Heart left ventricle (tissue), 16 donors: ENCODE measurements around the gene AP4E1. TPM values are rescaled to one million over a fixed set of nuclear protein-coding genes. Genes with fewer than 3 reads are reported as not detected.
"Not testable (repeated sequence)": the region's sequence is repeated elsewhere in the genome, so short reads cannot be mapped to it uniquely, and the experiment has no call there.

Experiments used
- ATAC-seq, 4 donors: fragments of 200-7000 bp; cut with Tn5 transposase; one replicate each; pipeline ENCODE4 v1.9.1; 2020 to 2022; ENCODE audit warnings: moderate library complexity in 4 of 4, mild to moderate bottlenecking in 3 of 4, moderate number of reproducible peaks in 1 of 4
- DNase-seq, 5 donors: peaks; one replicate each; pipeline ENCODE4 v3.0.0-alpha.2; 2020
- H3K27ac ChIP-seq, 12 donors: fragments of 200-600 bp; sonication (generic) in 4 of 12; one replicate each; pipeline versions ENCODE4 v1.5.0 to v1.8.0; 2016 to 2022; ENCODE audit warnings: mild to moderate bottlenecking in 2 of 12
- H3K27me3 ChIP-seq, 9 donors: fragments of 200-600 bp; sonication (generic) in 2 of 9; one replicate each; pipeline versions ENCODE4 v1.5.1 to v1.8.0; 2016 to 2022; ENCODE audit warnings: mild to moderate bottlenecking in 3 of 9
- H3K36me3 ChIP-seq, 9 donors: fragments of 200-600 bp; sonication (generic) in 2 of 9; one replicate each; pipeline versions ENCODE4 v1.5.0 to v1.8.0; 2018 to 2022; ENCODE audit warnings: mild to moderate bottlenecking in 2 of 9
- H3K4me1 ChIP-seq, 12 donors: fragments of 200-600 bp; sonication (generic) in 4 of 12; one replicate each; pipeline versions ENCODE4 v1.5.0 to v1.8.0; 2016 to 2022; ENCODE audit warnings: mild to moderate bottlenecking in 3 of 12
- H3K4me3 ChIP-seq, 12 donors: fragments of 200-600 bp; sonication (generic) in 4 of 12; one replicate each; pipeline versions ENCODE4 v1.5.0 to v1.8.0; 2017 to 2022; ENCODE audit warnings: mild to moderate bottlenecking in 9 of 12, moderate library complexity in 4 of 12
- H3K9me3 ChIP-seq, 12 donors: fragments of 200-600 bp; sonication (generic) in 4 of 12; one replicate each; pipeline versions ENCODE4 v1.5.0 to v1.8.0; 2016 to 2022; ENCODE audit warnings: mild to moderate bottlenecking in 1 of 12
- POLR2A ChIP-seq, 2 donors: fragments of 450-650 bp; IDR thresholded peaks; one replicate each; pipeline ENCODE4 v1.6.1; 2017; ENCODE audit warnings: antibody characterized with exemption in 2 of 2, mild to moderate bottlenecking in 2 of 2, moderate library complexity in 2 of 2
- WGBS, 4 donors: extraction: QIAGEN DNeasy Blood & Tissue Kit in 2 of 4; methylation state at CpG; one replicate each; pipeline versions ENCODE4 v1.1.5 to v1.1.7; 2013 to 2018; 5-methylcytosine and 5-hydroxymethylcytosine counted together
- intact Hi-C, 10 donors: fragments of 100-400 bp; cut with DNase I; formaldehyde crosslinking; loops; one replicate each; pipeline versions ENCODE4 v1.11.1 to v1.14.2; 2022
- polyA plus RNA-seq, 2 donors: library from polyadenylated mRNA; stranded (reverse); fragments of 200-250 nt; gene quantifications; one replicate each; pipeline ENCODE4 v1.2.3, GENCODE V29; 2013
- total RNA-seq, 9 donors: library from RNA; depleted of rRNA in 2 of 9; stranded (reverse); fragments of >200 nt in 2 of 9; fragmentation: NEBNext Ultra II Directional in 3 of 9; extraction: Animal tissue kit (Norgen Biotek cat#: 25700) in 3 of 9; gene quantifications; one replicate each; pipeline versions ENCODE4 v1.1.0 to v1.2.4, GENCODE V29; 2016 to 2023
- TF ChIP-seq, protein P1 (sequence below), 12 donors: fragments of 200-600 bp; sonication (generic) in 4 of 12; IDR thresholded peaks; one replicate each; pipeline versions ENCODE4 v1.5.0 to v1.8.0; 2018 to 2022; ENCODE audit warnings: antibody characterized with exemption in 12 of 12, mild to moderate bottlenecking in 5 of 12
- donor health status: ischemic (EF 13 %, LVEDD 7.1; RV severe dilation, severe dysfunction).
- donor health status: healthy with polysubstance abuse.
- donor health status: DM: no; HTN: yes; CAD: no.
- donor health status: DM: no; HTN: no; CAD: no.
- donor health status: ischemic (EF 25% LVEDD 6.9; RV normal size, moderate dysfunction).
- donor health status: ischemic (EF 25% LVEDD 5.7; RV mildly dilated, moderate dysfunction).
- donor health status: healthy.
- donor health status: DM: yes; HTN: yes; CAD: no.
- donor health status: ischemic (EF 35%, LVEDD 5.7; RV mildly dilated, moderate dysfunction).
- donor health status: nonischemic (EF 11% LVEDD 7.7; RV severe dilation, severe dysfunction).
- donor health status: DM: yes; HTN: yes; CAD: no.
- donor health status: PGD.
- donor health status: ischemic (EF 29% LVEDD 5.4; RV normal size, mild dysfunction).
- donor health status: nonischemic (EF 23%, LVEDD 6.1; RV moderate dilation, normal function).

The AP4E1 gene
- total and polyA plus RNA-seq, 11 donors, result 2.2 to 12.0 (median 8.4) TPM

DNA sequence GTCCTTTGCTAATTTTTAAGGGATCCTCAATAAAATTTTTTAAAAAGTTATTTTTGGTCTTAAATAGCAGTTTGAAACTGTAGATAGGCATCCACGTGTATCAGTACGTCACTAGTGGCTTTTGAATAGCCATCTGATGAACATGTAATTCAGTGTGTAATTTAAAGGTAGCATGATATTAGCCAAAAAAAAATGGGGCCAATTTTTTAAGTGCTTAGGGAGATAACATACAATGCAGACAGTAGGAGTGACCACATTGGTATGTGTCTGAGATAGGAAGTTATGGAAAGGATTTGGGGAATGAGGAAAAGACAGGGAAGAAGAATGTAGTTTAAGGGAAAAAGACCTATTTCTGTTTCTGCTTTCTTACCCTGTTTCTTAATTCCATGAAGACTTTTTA lies 2.5 kb downstream of the AP4E1 start:
- no peaks in the 10 kb centered on the region for H3K27me3 ChIP-seq
- no peaks in the 10 kb centered on the region for H3K9me3 ChIP-seq
- TF ChIP-seq, protein P1, sequence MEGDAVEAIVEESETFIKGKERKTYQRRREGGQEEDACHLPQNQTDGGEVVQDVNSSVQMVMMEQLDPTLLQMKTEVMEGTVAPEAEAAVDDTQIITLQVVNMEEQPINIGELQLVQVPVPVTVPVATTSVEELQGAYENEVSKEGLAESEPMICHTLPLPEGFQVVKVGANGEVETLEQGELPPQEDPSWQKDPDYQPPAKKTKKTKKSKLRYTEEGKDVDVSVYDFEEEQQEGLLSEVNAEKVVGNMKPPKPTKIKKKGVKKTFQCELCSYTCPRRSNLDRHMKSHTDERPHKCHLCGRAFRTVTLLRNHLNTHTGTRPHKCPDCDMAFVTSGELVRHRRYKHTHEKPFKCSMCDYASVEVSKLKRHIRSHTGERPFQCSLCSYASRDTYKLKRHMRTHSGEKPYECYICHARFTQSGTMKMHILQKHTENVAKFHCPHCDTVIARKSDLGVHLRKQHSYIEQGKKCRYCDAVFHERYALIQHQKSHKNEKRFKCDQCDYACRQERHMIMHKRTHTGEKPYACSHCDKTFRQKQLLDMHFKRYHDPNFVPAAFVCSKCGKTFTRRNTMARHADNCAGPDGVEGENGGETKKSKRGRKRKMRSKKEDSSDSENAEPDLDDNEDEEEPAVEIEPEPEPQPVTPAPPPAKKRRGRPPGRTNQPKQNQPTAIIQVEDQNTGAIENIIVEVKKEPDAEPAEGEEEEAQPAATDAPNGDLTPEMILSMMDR (IDR thresholded peaks at IDR 0.05), result no peak
- no peak for TF ChIP-seq POLR2A (IDR thresholded peaks at IDR 0.05)
- H3K4me3 ChIP-seq, result no peak overlapping the region
- H3K27ac ChIP-seq, result peak overlapping the region in 1 of 12 donors; percentile 49
- ATAC-seq (no peak), DNase-seq (no peak)
- intact Hi-C loops, result no loop called here
- H3K36me3 ChIP-seq, result peaks cover 0 to 46% (median 38%) of the 10 kb centered on the region in 9 donors
- peaks cover 0 to 45% (median 27%) of the 10 kb centered on the region in 12 donors for H3K4me1 ChIP-seq
- WGBS, 4 donors, result 40 to 55% (median 47%) methylated on average over 2 of the region's 2 CpGs

DNA sequence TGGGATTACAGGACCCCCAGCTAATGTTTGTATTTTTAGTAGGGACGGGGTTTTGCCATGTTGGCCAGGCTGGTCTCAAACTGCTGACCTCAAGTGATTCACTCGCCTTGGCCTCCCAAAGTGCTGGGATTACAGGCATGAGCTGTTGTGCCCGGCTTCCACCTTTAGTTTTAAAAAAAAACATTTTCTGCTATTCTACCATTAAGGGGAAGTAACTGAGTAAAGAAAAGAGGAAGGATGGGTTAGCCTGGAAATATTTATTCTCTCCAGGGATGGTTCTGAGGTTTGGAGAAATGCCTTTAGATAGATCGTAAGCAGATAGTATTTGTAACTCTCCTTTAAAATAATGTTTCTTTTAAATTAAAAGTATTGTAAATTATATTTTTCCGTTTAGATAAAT lies 3.1 kb downstream of the AP4E1 start:
- 78 to 84% (median 81%) methylated on average over 5 of the region's 5 CpGs for WGBS, 4 donors
- H3K36me3 ChIP-seq, result peaks cover 0 to 53% (median 45%) of the 10 kb centered on the region in 9 donors

DNA sequence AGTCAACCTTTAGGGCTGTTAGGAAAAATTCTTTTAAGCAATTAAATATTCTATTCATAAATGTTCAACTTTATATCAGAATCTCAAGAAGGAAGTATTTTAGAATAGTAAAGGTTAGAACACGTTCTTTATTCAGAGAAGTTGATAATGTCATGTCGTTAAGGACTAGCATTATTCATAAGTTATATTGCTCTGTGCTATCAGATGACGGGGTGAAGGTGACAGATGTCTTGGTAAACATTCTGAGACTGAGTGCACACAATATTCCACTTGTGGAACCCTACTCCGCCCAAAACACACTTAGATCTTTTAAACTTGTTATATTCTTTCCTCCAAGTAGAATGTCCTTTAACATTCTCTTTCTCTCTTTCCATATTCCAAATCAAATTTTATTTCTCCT lies 7.9 kb downstream of the AP4E1 start:
- no peak for ATAC-seq

More for the DNA sequence above, 3.1 kb downstream of the AP4E1 start:
- intact Hi-C loops, result loop anchor here in 1 of 10 donors (2.0 kb wide), 1 partner anchor 25 kb away; no protein-coding TSS in a partner anchor
- Histone ChIP-seq H3K4me1 (peaks cover 0 to 43% (median 27%) of the 10 kb centered on the region in 12 donors), H3K4me3 (no peak overlapping the region), H3K27me3 (no peaks in the 10 kb centered on the region), H3K9me3 (no peaks in the 10 kb centered on the region), H3K27ac (no peak overlapping the region)
- DNase-seq (no peak), ATAC-seq (no peak)
- no peak for TF ChIP-seq POLR2A (IDR thresholded peaks at IDR 0.05)
- TF ChIP-seq, protein P1 (IDR thresholded peaks at IDR 0.05), result no peak

DNA sequence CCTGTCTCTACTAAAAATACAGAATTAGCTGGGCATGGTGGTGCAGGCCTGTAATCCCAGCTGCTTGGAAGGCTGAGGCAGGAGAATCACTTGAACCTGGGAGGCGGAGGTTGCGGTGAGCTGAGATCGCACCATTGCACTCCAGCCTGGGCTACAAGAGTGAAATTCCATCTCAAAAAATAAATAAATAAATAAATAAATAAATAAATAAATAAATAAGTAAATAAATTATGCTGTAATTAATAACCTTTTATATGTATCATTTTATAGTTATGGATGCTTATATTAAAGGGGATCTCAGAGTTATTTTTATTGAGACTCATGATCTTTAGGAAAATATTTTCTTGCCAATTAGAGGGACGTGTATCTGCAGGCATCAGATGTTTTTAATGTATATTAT lies 10.9 kb downstream of the AP4E1 start:
- H3K4me1 ChIP-seq, intact Hi-C loops, ATAC-seq, H3K27me3 ChIP-seq, DNase-seq, H3K4me3 ChIP-seq, H3K27ac ChIP-seq, H3K9me3 ChIP-seq: not testable (repeated sequence)
- 95 to 98% (median 96%) methylated on average over 4 of the region's 4 CpGs for WGBS, 4 donors
- H3K36me3 ChIP-seq, result peaks cover 0 to 80% (median 60%) of the 10 kb centered on the region in 9 donors

More for the DNA sequence above, 7.9 kb downstream of the AP4E1 start:
- Histone ChIP-seq H3K27me3 (no peaks in the 10 kb centered on the region), H3K4me1 (peaks cover 0 to 9% (median under 1%) of the 10 kb centered on the region in 12 donors), H3K36me3 (peaks cover 0 to 94% (median 80%) of the 10 kb centered on the region in 9 donors), H3K9me3 (no peaks in the 10 kb centered on the region), H3K27ac (no peak overlapping the region), H3K4me3 (no peak overlapping the region)
- 81 to 87% (median 84%) methylated on average over 4 of the region's 4 CpGs for WGBS, 4 donors
- no peak for DNase-seq
- intact Hi-C loops, result no loop called here
- TF ChIP-seq, protein P1 (IDR thresholded peaks at IDR 0.05), result no peak
- no peak for TF ChIP-seq POLR2A (IDR thresholded peaks at IDR 0.05)

DNA sequence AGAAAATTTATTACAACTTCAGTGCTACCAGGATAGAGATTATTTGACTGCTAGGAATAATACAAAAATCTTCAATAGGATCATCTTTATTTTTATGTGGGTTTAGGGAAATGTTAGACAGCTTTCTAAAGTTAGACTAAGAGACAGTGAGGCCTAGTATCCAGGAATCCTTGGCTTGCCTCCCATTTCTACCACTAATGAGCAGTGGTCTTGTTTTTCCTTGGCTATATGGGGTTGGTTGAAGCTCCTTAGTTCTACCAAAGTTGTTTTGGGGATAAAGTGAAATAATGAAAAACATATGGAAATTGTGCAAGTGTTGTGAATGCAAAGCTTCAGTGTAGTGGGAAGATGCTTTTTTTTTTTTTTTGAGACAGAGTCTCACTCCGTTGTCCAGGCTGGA lies 16.8 kb downstream of the AP4E1 start:
- Histone ChIP-seq H3K9me3 (no peaks in the 10 kb centered on the region), H3K27me3 (no peaks in the 10 kb centered on the region), H3K27ac (no peak overlapping the region), H3K4me3 (no peak overlapping the region), H3K4me1 (peaks cover 0 to 14% (median 0%) of the 10 kb centered on the region in 12 donors), H3K36me3 (peaks cover 0 to 97% (median 74%) of the 10 kb centered on the region in 9 donors)
- WGBS, 4 donors, result 94 to 100% (median 95%) methylated on average over 1 of the region's 1 CpG
- no peak for DNase-seq
- ATAC-seq, result no peak
- TF ChIP-seq, protein P1 (IDR thresholded peaks at IDR 0.05), result no peak
- TF ChIP-seq POLR2A (IDR thresholded peaks at IDR 0.05), result no peak
- intact Hi-C loops, result no loop called here
